Measurements from ENCODE around the gene WNT9A.

- TF ChIP-seq KLF10 (CRISPR knock-in tag; IDR thresholded peaks at IDR 0.05) = no peak
- TF ChIP-seq RERE (CRISPR knock-in tag; IDR thresholded peaks at IDR 0.05; ENCODE audit: borderline replicate concordance) = no peak
- no peak for TF ChIP-seq POLR2AphosphoS5 (IDR thresholded peaks at IDR 0.05; ENCODE audit: control insufficient read depth, insufficient read depth, low read depth, low read length)
- TF ChIP-seq NFE2L1 (tag; IDR thresholded peaks at IDR 0.05; ENCODE audit: borderline replicate concordance, low read depth) = no peak
- TF ChIP-seq POLR2A (conservative IDR thresholded peaks at IDR 0.05) = no peak
- no peak for TF ChIP-seq MEF2D (tag; conservative IDR thresholded peaks at IDR 0.05; ENCODE audit: low read depth)
- TF ChIP-seq GABPA (tag; conservative IDR thresholded peaks at IDR 0.05; ENCODE audit: low read depth) = no peak
- no peak for TF ChIP-seq NONO (IDR thresholded peaks at IDR 0.05; ENCODE audit: low read depth in 2 of 2, low read length in 1 of 2)
- no peak for TF ChIP-seq SOX6 (IDR thresholded peaks at IDR 0.05)
These were observed 48.5 kb downstream of the WNT9A start for GRCh38 chr1:227899141-227899819.
